Activated CD4-positive, CD25-positive, alpha-beta regulatory T cell treated with anti-CD3 and anti-CD28 coated beads, Interleukin-2, amount 50 U/mL, for 24 hours (primary cell): ENCODE results near the gene DUSP9.
"Not testable (repeated sequence)": the region's sequence is repeated elsewhere in the genome, so short reads cannot be mapped to it uniquely, and the experiment has no call there.

Experiments used
- ATAC-seq, 2 donors: fragments of 150-1000 bp; cut with Tn5 transposase; one replicate each; pipeline ENCODE4 v1.10.0; 2021; ENCODE audit warnings: mild to moderate bottlenecking in 1 of 2, moderate library complexity in 1 of 2

The DUSP9 gene

GRCh38 chrX:153693216-153694086 lies 46.4 kb downstream of the DUSP9 start:
- ATAC-seq: no peak

GRCh38 chrX:153694256-153694655 lies 47.3 kb downstream of the DUSP9 start:
- not testable (repeated sequence) for ATAC-seq

DNA sequence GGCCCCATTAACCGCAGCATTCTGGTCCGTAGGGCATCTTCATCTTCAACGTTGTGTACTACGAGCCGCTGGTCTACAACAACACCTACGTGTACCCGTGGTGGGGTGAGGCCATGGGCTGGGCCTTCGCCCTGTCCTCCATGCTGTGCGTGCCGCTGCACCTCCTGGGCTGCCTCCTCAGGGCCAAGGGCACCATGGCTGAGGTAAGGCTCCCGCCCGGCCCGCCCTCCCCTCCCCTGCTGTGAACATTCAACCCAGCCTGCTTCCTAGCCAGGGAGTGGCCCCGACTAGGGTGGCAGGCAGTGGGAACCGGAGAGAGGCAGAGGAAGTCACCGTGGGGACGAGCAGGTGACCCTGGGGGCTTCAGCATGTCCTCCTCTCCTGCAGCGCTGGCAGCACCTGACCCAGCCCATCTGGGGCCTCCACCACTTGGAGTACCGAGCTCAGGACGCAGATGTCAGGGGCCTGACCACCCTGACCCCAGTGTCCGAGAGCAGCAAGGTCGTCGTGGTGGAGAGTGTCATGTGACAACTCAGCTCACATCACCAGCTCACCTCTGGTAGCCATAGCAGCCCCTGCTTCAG lies 47.8 kb downstream of the DUSP9 start:
- ATAC-seq: no peak

GRCh38 chrX:153696100-153696499 lies 49.1 kb downstream of the DUSP9 start:
- no peak for ATAC-seq

DNA sequence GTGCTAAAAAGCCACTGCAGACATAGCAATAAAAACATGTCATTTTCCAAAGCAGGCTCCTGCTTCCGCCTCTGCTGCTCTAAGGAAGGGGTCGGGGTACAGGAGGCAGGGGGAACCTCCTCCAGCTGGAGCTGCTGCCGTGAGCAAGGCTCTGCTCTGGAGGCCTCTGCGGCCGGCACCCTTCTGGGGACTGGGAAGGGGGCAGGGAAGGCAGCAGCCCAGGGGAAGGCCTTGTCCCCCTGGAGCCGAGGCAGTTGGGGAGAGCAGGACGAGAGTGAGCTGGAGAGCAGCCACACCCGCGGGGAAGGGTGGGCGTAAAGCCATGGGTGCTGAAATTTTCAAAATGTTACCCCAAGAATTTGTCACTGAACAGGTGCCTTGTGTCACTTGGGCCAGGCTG lies 49.5 kb downstream of the DUSP9 start:
- ATAC-seq: not testable (repeated sequence)

DNA sequence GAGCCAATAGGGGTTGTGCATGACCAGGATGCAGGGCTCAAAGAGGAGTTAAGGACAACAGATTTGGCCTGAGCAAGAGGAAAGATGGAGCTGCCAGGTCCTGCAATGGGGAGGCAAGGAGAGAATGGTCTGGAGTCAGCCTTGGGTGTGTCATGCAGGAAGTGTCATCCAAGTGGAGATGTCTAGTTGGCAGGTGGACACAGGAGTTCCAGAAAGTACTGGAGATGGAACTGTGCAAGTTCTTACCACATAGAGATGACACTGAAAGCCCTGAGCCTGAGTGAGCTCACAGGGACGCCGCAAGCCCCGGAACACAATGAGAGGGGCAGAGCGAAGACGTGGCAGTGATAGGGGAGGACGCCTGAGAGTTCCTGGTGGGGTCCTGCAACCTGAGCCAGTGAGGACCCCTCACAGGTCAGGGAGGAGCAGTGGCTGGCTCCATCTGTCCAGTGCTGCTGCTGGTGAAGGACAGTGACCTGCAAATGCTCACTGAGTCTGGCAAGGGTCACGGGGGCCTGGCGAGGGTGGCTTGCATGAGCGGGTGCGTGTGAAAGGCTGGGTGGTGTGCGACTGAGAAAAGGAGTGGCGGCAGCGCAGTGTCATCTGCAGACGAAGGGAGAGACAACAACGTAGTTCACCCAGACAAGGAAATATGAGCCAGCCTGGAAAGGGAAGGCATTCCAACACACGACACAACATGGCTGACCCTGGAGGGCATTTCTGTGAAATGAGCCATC lies 50.2 kb downstream of the DUSP9 start:
- not testable (repeated sequence) for ATAC-seq

GRCh38 chrX:153697924-153698865 lies 51.2 kb downstream of the DUSP9 start:
- no peak for ATAC-seq

DNA sequence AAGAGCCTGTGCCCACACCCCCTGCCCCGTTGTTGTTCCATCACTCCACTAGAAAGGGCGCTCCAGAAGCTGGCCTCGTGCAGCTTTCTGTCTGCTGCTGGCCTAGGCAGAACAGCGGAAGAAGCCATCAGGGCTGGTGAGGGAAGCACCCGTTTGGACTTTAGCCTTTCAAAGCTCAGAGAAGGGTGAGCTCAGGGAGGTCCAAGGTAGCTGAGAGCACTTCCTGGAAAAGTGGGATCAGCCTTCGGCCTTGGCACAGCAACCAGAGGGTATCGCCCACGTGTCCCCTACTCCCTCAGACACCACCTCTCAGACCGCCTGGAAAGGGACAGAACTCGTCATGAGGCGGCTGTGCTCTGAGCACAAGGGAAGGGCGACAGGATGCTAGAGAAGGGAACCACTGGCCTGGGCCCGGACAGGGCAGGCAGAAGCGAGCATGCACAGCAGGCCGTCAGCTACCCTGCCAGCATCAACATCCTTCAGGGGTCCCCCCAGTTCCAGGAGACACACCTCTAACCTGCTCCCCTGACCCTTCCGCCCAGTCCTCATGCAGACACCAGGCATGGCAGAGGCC lies 52.3 kb downstream of the DUSP9 start:
- ATAC-seq: not testable (repeated sequence)

DNA sequence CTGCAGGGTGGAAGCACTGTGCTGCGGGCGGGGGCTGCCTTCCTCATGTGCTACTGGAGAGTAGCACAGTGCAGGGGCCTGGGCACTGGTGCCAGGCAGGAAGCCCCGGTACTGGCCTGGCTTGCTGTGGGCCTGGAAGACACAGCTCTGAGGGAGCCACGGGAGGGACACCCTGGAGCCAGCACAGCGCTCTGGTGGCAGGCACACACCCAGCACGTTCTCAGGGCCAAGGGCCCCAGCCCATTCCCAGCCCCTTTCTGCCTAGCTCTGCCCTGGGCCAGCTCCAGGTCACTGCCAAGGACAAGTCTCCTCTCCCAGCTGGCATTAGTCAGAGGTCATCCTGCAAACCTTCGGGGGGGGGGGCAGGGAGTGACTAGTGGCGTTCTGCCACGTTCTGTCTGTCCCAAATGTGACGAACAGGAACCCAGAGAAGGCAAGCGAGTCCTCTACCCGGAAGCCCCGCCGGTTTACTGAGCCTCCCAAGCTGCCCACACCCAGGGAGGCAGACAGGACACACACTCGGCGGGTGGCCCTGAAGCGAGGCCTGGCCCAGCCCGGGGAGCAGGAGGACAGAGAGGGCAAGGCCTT lies 52.9 kb downstream of the DUSP9 start:
- not testable (repeated sequence) for ATAC-seq

GRCh38 chrX:153700376-153700945 lies 53.5 kb downstream of the DUSP9 start:
- ATAC-seq: no peak
